K562 (cell line): ENCODE data around the gene LIPH. TPM values are rescaled to one million over a fixed set of nuclear protein-coding genes. Genes with fewer than 3 reads are reported as not detected.
"Not testable (repeated sequence)": the region's sequence is repeated elsewhere in the genome, so short reads cannot be mapped to it uniquely, and the experiment has no call there.

ENCODE experiments used
- ATF1 ChIP-seq, 2 experiments: fragments of 450-650 bp in 1 of 2; IDR thresholded peaks; 2 replicates each; pipeline ENCODE4 v1.6.1; 2016; ENCODE audit warnings: missing compliant biosample characterization in 1 of 2, missing genetic modification characterization in 1 of 2
- ATF7 ChIP-seq: fragments of 450-650 bp; IDR thresholded peaks from 2 replicates; pipeline ENCODE4 v1.7.1; 2014; ENCODE audit warnings: mild to moderate bottlenecking, moderate library complexity
- CBFA2T2 ChIP-seq: fragments of 450-650 bp; conservative IDR thresholded peaks from 2 replicates; pipeline ENCODE4 v1.6.1; 2017; ENCODE audit warnings: mild to moderate bottlenecking
- CTCF ChIP-seq, 3 experiments: IDR thresholded peaks in 2 of 3; conservative IDR thresholded peaks in 1 of 3; 2 replicates each; pipeline ENCODE4 v1.5.1; 2011 to 2012; ENCODE audit warnings: low read length in 3 of 3, mild to moderate bottlenecking in 3 of 3, control low read depth in 2 of 3, improper control_type of control experiment in 1 of 3, inconsistent platforms in 1 of 3, low read depth in 1 of 3, mixed read lengths in 1 of 3, moderate library complexity in 1 of 3; ENCODE audit not compliant: insufficient read depth in 2 of 3
- MEIS2 ChIP-seq: fragments of 450-650 bp; IDR thresholded peaks from 2 replicates; pipeline ENCODE4 v1.6.1; 2014; ENCODE audit warnings: mild to moderate bottlenecking; ENCODE audit not compliant: partially characterized antibody
- TAL1 ChIP-seq: fragments of 450-650 bp; IDR thresholded peaks from 2 replicates; pipeline ENCODE4 v1.6.1; 2016; ENCODE audit warnings: mild to moderate bottlenecking
- TEAD4 ChIP-seq, 2 experiments: sonication (generic) in 1 of 2; formaldehyde crosslinking in 1 of 2; IDR thresholded peaks; 2 replicates each; pipeline versions ENCODE4 v1.6.1 to v1.8.0; 2012 to 2022; ENCODE audit warnings: borderline replicate concordance in 1 of 2, inconsistent platforms in 1 of 2, low read length in 1 of 2, mild to moderate bottlenecking in 1 of 2, missing genetic modification reagents in 1 of 2
- TRIM24 ChIP-seq, 2 experiments: fragments of 450-650 bp; IDR thresholded peaks; 2 replicates each; pipeline ENCODE4 v1.6.1; 2016
- polyA plus RNA-seq, 8 experiments: library from polyadenylated mRNA; depleted of rRNA in 4 of 8; stranded (reverse) in 5 of 8; unstranded in 3 of 8; fragments of >200 nt; fragmentation: Nextera tagmentation in 2 of 8; fragmentation: Illumina TruSeq in 1 of 8; extraction: Ambion mirVana in 2 of 8; extraction: Trizol in 1 of 8; gene quantifications; 2 replicates each; pipeline versions ENCODE4 v1.2.1 to v1.2.3, GENCODE V29; 2011 to 2014; ENCODE audit warnings: inconsistent platforms in 1 of 8, missing spikeins in 1 of 8
- total RNA-seq, 7 experiments: library from RNA; depleted of rRNA in 6 of 7; stranded (reverse); fragments of >200 nt in 6 of 7; fragmentation: Illumina TruSeq in 2 of 7; extraction: Trizol in 2 of 7; gene quantifications; 2 replicates each; pipeline versions ENCODE4 v1.2.1 to v1.2.3, GENCODE V29; 2011 to 2021; ENCODE audit warnings: low replicate concordance in 1 of 7
- TF ChIP-seq, protein P1 (sequence below): sonication (generic); formaldehyde crosslinking; IDR thresholded peaks from 2 replicates; pipeline ENCODE4 v1.8.1; 2023; ENCODE audit warnings: mild to moderate bottlenecking, missing genetic modification reagents

The LIPH gene
- total and polyA plus RNA-seq, 9 of the 15 experiments (the other 6 are each of a cell fraction or from before 2014, with no cell fraction given) = 0.73 to 1.8 (median 1.3) TPM

DNA sequence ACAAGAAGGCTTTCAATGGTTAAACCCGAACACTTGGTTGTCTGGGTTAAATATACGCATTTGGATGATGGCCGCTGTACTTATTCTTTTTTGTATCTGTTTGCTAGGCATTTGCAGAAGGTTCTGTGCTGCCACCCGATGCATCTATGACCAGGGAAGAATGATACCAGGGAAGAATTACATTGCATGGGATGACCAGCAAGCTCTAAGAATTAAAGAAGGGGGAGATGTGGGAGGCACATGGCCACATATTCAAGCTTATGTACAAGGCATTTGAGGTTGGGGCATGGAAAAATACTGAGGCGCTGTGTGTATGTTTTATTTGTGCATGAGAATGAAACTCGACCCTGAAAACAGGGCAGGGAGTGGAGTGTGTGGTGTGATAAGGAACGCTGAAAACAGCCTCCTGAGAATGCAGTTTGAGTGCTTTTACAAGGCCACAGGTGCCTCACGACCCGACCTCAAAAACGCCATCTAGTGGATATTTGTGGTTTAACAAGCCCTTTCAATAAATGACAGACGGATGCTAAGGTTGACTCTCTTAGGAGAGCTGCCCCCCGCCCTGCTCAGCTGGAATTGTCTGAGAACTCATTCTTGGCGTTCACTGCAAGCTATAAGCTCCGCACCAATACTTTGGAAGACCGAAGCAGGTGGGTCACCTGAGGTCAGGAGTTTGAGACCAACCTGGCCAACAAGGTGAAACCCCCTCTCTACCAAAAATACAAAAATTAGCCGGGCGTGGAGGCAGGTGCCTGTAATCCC, 22.9 kb upstream of the LIPH start (continued):
- TF ChIP-seq, protein P1, sequence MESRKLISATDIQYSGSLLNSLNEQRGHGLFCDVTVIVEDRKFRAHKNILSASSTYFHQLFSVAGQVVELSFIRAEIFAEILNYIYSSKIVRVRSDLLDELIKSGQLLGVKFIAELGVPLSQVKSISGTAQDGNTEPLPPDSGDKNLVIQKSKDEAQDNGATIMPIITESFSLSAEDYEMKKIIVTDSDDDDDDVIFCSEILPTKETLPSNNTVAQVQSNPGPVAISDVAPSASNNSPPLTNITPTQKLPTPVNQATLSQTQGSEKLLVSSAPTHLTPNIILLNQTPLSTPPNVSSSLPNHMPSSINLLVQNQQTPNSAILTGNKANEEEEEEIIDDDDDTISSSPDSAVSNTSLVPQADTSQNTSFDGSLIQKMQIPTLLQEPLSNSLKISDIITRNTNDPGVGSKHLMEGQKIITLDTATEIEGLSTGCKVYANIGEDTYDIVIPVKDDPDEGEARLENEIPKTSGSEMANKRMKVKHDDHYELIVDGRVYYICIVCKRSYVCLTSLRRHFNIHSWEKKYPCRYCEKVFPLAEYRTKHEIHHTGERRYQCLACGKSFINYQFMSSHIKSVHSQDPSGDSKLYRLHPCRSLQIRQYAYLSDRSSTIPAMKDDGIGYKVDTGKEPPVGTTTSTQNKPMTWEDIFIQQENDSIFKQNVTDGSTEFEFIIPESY (CRISPR knock-in tag) = peak; percentile 62; the same call in 1 of the 2 replicates
- TF ChIP-seq TEAD4 (IDR thresholded peaks at IDR 0.05; ENCODE audit: low read length) (peak; percentile 50; the same call in 1 of the 2 replicates), ATF7 (0 out of 2 replicates have a peak, but pooled peaks have one; percentile 10), CBFA2T2 (peak; percentile 44), MEIS2 (peak; percentile 8), CTCF (IDR thresholded peaks at IDR 0.05 in 2 of 3, conservative IDR thresholded peaks at IDR 0.05 in 1 of 3; ENCODE audit: insufficient read depth in 2 of 3, low read depth in 1 of 3, low read length in 3 of 3) (peak; percentile 48 to 69 (median 59)), ATF1 (tag; IDR thresholded peaks at IDR 0.05) (0 out of 2 replicates have a peak, but pooled peaks have one; percentile 10), TRIM24 (IDR thresholded peaks at IDR 0.05) (peak in 1 of 2 experiments; percentile 49; a peak in 1 of 4 replicates), TAL1 (peak; percentile 27; the same call in 1 of the 2 replicates)
- TF ChIP-seq TEAD4 (CRISPR knock-in tag; IDR thresholded peaks at IDR 0.05; ENCODE audit: borderline replicate concordance); ATF1 (CRISPR knock-in tag; IDR thresholded peaks at IDR 0.05): not testable (repeated sequence)
- TF ChIP-seq, all 486 proteins: peak for 33; not testable (repeated sequence) for 453
